Right lobe of liver (tissue), 4 donors: ENCODE data around the gene HIBADH.

Experiments
- POLR2A ChIP-seq: fragments of 450-650 bp; IDR thresholded peaks from one replicate; pipeline ENCODE4 v1.6.1; 2017; ENCODE audit warnings: antibody characterized with exemption, mild to moderate bottlenecking
- TF ChIP-seq, protein P1 (sequence below), 4 donors: fragments of 200-600 bp in 3 of 4; fragments of 450-650 bp in 1 of 4; IDR thresholded peaks; one replicate each; pipeline versions ENCODE4 v1.5.1 to v1.8.0; 2016 to 2022; ENCODE audit warnings: antibody characterized with exemption in 4 of 4, mild to moderate bottlenecking in 2 of 4
- donor health status: DM: no; HTN: no; CAD: no.
- donor health status: DM: no; HTN: no; CAD: no.
- donor health status: DM: no; HTN: yes; CAD: no.

DNA sequence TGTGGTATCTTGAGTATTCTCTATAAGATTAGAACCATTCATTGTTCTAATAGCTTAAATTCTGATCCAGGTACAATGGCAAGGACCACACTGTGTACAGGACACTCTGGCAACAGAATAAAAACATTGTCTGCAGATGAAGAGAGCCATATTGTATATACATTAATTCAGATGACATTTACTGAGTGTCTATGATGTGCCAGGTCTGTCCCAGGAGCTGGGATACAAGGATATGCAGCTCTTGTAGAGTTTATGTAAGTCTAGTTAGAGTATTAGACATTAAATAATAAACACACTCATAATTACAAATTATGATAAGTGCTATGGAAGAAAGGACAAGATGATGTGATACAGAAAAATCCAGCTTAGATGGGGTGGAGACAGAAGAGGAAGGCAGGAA lies 184.1 kb downstream of the HIBADH start:
- TF ChIP-seq, protein P1, sequence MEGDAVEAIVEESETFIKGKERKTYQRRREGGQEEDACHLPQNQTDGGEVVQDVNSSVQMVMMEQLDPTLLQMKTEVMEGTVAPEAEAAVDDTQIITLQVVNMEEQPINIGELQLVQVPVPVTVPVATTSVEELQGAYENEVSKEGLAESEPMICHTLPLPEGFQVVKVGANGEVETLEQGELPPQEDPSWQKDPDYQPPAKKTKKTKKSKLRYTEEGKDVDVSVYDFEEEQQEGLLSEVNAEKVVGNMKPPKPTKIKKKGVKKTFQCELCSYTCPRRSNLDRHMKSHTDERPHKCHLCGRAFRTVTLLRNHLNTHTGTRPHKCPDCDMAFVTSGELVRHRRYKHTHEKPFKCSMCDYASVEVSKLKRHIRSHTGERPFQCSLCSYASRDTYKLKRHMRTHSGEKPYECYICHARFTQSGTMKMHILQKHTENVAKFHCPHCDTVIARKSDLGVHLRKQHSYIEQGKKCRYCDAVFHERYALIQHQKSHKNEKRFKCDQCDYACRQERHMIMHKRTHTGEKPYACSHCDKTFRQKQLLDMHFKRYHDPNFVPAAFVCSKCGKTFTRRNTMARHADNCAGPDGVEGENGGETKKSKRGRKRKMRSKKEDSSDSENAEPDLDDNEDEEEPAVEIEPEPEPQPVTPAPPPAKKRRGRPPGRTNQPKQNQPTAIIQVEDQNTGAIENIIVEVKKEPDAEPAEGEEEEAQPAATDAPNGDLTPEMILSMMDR (IDR thresholded peaks at IDR 0.05): no peak
- TF ChIP-seq POLR2A: no peak
